ENCODE data around the gene ZNF333. TPM values are rescaled to one million over a fixed set of nuclear protein-coding genes. Genes with fewer than 3 reads are reported as not detected.

ZNF333 gene
- polyA plus RNA-seq, 1 of the 3 experiments (the other 2 are of a cell fraction): 15.2 TPM

DNA sequence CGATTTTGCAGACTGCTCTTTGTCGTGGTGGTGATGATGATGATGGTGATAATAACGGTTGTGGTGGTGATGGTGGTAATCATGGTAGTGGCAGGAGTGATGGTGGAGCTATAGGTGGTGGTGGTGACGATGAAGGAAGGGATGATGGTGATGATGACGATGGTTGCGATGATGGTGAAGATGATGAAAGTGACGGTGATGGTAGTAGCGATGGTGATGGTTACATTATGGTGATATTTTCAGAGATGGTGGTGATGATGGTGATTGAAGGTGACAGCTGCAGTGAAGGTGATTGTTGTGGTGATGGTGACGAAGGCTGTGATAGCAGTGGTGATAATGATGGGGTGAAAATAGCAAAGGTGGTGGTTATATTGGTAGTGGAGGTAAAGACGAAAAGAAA lies 13.1 kb upstream of the ZNF333 start:
- Histone ChIP-seq H2AFZ (ENCODE audit: low read depth) (no peak overlapping the region; the same call in 1 of the 2 replicates), H3K27ac (ENCODE audit: low read depth in 2 of 2, low read length in 1 of 2) (no peak overlapping the region), H4K20me1 (ENCODE audit: insufficient read depth) (no peaks in the 10 kb centered on the region), H3K9me3 (no peaks in the 10 kb centered on the region), H3K4me2 (no peak overlapping the region), H3K4me3 (ENCODE audit: low read depth in 2 of 2, low read length in 1 of 2) (no peak overlapping the region), H3K4me1 (ENCODE audit: control insufficient read depth in 1 of 2, insufficient read depth in 2 of 2, low read depth in 1 of 2, low read length in 1 of 2) (no peaks in the 10 kb centered on the region), H3K27me3 (ENCODE audit: insufficient read depth) (peaks cover 51% of the 10 kb centered on the region; the same call in 1 of the 2 replicates), H3K36me3 (replicated peaks in 1 of 2; ENCODE audit: control insufficient read depth in 1 of 2, insufficient read depth in 2 of 2, low read length in 1 of 2) (no peaks in the 10 kb centered on the region), H3K79me2 (ENCODE audit: insufficient read depth) (no peaks in the 10 kb centered on the region), H3F3A (replicated peaks; ENCODE audit: insufficient read depth) (no peaks in the 10 kb centered on the region), H3K9ac (no peak overlapping the region), H3K9me2 (no peaks in the 10 kb centered on the region)
- TF ChIP-seq PBX3 (IDR thresholded peaks at IDR 0.05): no peak
- POLR2A ChIA-PET: no interaction called here
- 14% methylated on average over 10 of the region's 10 CpGs for WGBS (ENCODE audit: low lambda C conversion rate)
- CTCF ChIA-PET: interaction anchor here (1.0 to 1.7 kb wide), 3 partner anchors 9 to 103 kb away, joined by 3 to 5 read pairs (median 5); no protein-coding TSS in a partner anchor
- no peak for DNase-seq

GRCh38 chr19:14677464-14677863 lies 12.4 kb upstream of the ZNF333 start:
- Histone ChIP-seq H4K20me1 (ENCODE audit: insufficient read depth) (no peaks in the 10 kb centered on the region), H3K79me2 (ENCODE audit: insufficient read depth) (no peaks in the 10 kb centered on the region), H3K27ac (ENCODE audit: low read depth in 2 of 2, low read length in 1 of 2) (no peak overlapping the region), H3F3A (replicated peaks; ENCODE audit: insufficient read depth) (no peaks in the 10 kb centered on the region), H3K4me3 (ENCODE audit: low read depth in 2 of 2, low read length in 1 of 2) (no peak overlapping the region), H3K36me3 (replicated peaks in 1 of 2; ENCODE audit: control insufficient read depth in 1 of 2, insufficient read depth in 2 of 2, low read length in 1 of 2) (no peaks in the 10 kb centered on the region), H2AFZ (ENCODE audit: low read depth) (no peak overlapping the region), H3K9me3 (no peaks in the 10 kb centered on the region), H3K4me1 (ENCODE audit: control insufficient read depth in 1 of 2, insufficient read depth in 2 of 2, low read depth in 1 of 2, low read length in 1 of 2) (no peaks in the 10 kb centered on the region), H3K9ac (no peak overlapping the region), H3K4me2 (no peak overlapping the region), H3K9me2 (no peaks in the 10 kb centered on the region), H3K27me3 (ENCODE audit: insufficient read depth) (peaks cover 54% of the 10 kb centered on the region; the same call in 1 of the 2 replicates)
- CTCF ChIA-PET: interaction anchor here (1.0 to 1.6 kb wide), 2 partner anchors 8 to 22 kb away, joined by 3 to 5 read pairs; no protein-coding TSS in a partner anchor
- POLR2A ChIA-PET: no interaction called here
- DNase-seq: no peak
- TF ChIP-seq CHD2 (IDR thresholded peaks at IDR 0.05; ENCODE audit: low read length, partially characterized antibody): no peak
- TF ChIP-seq FOXM1 (IDR thresholded peaks at IDR 0.05; ENCODE audit: low read depth): no peak
- no peak for TF ChIP-seq FOXJ3 (CRISPR knock-in tag; IDR thresholded peaks at IDR 0.05)
- no peak for TF ChIP-seq PBX3 (IDR thresholded peaks at IDR 0.05)
- TF ChIP-seq EP300 (IDR thresholded peaks at IDR 0.05; ENCODE audit: borderline replicate concordance in 1 of 2, low read depth in 1 of 2, low read length in 1 of 2): no peak
- no peak for TF ChIP-seq TAF1 (IDR thresholded peaks at IDR 0.05; ENCODE audit: borderline replicate concordance, low read depth, low read length)
- TF ChIP-seq, protein P1, sequence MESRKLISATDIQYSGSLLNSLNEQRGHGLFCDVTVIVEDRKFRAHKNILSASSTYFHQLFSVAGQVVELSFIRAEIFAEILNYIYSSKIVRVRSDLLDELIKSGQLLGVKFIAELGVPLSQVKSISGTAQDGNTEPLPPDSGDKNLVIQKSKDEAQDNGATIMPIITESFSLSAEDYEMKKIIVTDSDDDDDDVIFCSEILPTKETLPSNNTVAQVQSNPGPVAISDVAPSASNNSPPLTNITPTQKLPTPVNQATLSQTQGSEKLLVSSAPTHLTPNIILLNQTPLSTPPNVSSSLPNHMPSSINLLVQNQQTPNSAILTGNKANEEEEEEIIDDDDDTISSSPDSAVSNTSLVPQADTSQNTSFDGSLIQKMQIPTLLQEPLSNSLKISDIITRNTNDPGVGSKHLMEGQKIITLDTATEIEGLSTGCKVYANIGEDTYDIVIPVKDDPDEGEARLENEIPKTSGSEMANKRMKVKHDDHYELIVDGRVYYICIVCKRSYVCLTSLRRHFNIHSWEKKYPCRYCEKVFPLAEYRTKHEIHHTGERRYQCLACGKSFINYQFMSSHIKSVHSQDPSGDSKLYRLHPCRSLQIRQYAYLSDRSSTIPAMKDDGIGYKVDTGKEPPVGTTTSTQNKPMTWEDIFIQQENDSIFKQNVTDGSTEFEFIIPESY (IDR thresholded peaks at IDR 0.05; ENCODE audit: borderline replicate concordance, low read depth): no peak
- 49% methylated on average over 6 of the region's 6 CpGs for WGBS (ENCODE audit: low lambda C conversion rate)
